Smooth muscle cell (in vitro differentiated cells): ENCODE data around the gene PTPRF. TPM values are rescaled to one million over a fixed set of nuclear protein-coding genes. Genes with fewer than 3 reads are reported as not detected.

Experiments
- DNase-seq: peaks from one replicate; lab custom pipeline; 2025; ENCODE audit not compliant: unreplicated experiment; lab: John Stamatoyannopoulos, UW
- H2AFZ ChIP-seq: fragments of 200-600 bp; sonication (generic); 2 replicates; pipeline ENCODE4 v1.6.0; 2016; ENCODE audit warnings: antibody characterized with exemption, low read depth, mild to moderate bottlenecking
- H3F3A ChIP-seq: fragments of 200-600 bp; sonication (generic); 2 replicates; pipeline ENCODE4 v1.6.0; 2017; ENCODE audit warnings: antibody characterized with exemption, low read depth
- H3K27ac ChIP-seq: fragments of 200-600 bp; sonication (generic); 2 replicates; pipeline ENCODE4 v1.5.1; 2016; ENCODE audit warnings: low read depth, mild to moderate bottlenecking
- H3K27me3 ChIP-seq: fragments of 200-600 bp; sonication (generic); 2 replicates; pipeline ENCODE4 v1.6.1; 2016; ENCODE audit warnings: low read depth, mild to moderate bottlenecking
- H3K36me3 ChIP-seq: fragments of 200-600 bp; sonication (generic); 2 replicates; pipeline ENCODE4 v1.5.1; 2016; ENCODE audit warnings: low read depth
- H3K4me1 ChIP-seq: fragments of 200-600 bp; sonication (generic); 2 replicates; pipeline ENCODE4 v1.5.1; 2016; ENCODE audit warnings: low read depth
- H3K4me2 ChIP-seq: fragments of 200-600 bp; sonication (generic); 2 replicates; pipeline ENCODE4 v1.6.0; 2016; ENCODE audit warnings: mild to moderate bottlenecking
- H3K4me3 ChIP-seq: fragments of 200-600 bp; sonication (generic); 2 replicates; pipeline ENCODE4 v1.5.1; 2016; ENCODE audit warnings: mild to moderate bottlenecking
- H3K79me2 ChIP-seq: fragments of 200-600 bp; sonication (generic); 2 replicates; pipeline ENCODE4 v1.6.0; 2016; ENCODE audit warnings: low read depth, mild to moderate bottlenecking
- H3K9ac ChIP-seq: fragments of 200-600 bp; sonication (generic); 2 replicates; pipeline ENCODE4 v1.6.0; 2016; ENCODE audit warnings: low read depth
- H3K9me3 ChIP-seq: fragments of 200-600 bp; sonication (generic); replicated peaks from 2 replicates; pipeline ENCODE4 v1.5.1; 2016; ENCODE audit warnings: low read depth
- H4K20me1 ChIP-seq: fragments of 200-600 bp; sonication (generic); 2 replicates; pipeline ENCODE4 v1.6.0; 2016; ENCODE audit warnings: low read depth
- CTCF ChIP-seq: fragments of 200-600 bp; sonication (generic); IDR thresholded peaks from 2 replicates; pipeline ENCODE4 v1.5.1; 2017; ENCODE audit warnings: borderline replicate concordance, mild to moderate bottlenecking, antibody characterized with exemption; ENCODE audit not compliant: insufficient read depth, poor library complexity, severe bottlenecking
- WGBS: methylation state at CpG from one replicate; pipeline ENCODE4 v1.1.7; 2016; ENCODE audit warnings: low lambda C conversion rate; 5-methylcytosine and 5-hydroxymethylcytosine counted together
- polyA plus RNA-seq: library from polyadenylated mRNA; unstranded; fragments of >200 nt; fragmentation: Nextera tagmentation; extraction: Ambion mirVana; gene quantifications from 2 replicates; pipeline ENCODE4 v1.2.1, GENCODE V29; 2016
- total RNA-seq: library from RNA; depleted of rRNA; stranded (reverse); fragments of >200 nt; gene quantifications from 2 replicates; pipeline ENCODE4 v1.2.3, GENCODE V29; 2014

PTPRF gene
- total and polyA plus RNA-seq, 2 experiments from 2014 or later = 39.9 to 71.0 TPM

GRCh38 chr1:43552813-43553212 is 22.1 kb downstream of the PTPRF start:
- Histone ChIP-seq H3K4me3 (no peak overlapping the region), H3K79me2 (no peaks in the 10 kb centered on the region), H4K20me1 (no peaks in the 10 kb centered on the region), H2AFZ (no peak overlapping the region), H3K36me3 (peaks cover 3% of the 10 kb centered on the region), H3K4me2 (no peak overlapping the region), H3K27ac (no peak overlapping the region), H3K9me3 (no peaks in the 10 kb centered on the region), H3K9ac (no peak overlapping the region), H3K4me1 (peaks cover 8% of the 10 kb centered on the region), H3F3A (peaks cover 2% of the 10 kb centered on the region), H3K27me3 (no peaks in the 10 kb centered on the region)
- TF ChIP-seq CTCF = no peak
- WGBS = 59% methylated on average over 6 of the region's 6 CpGs
- no peak for DNase-seq

- Histone ChIP-seq H2AFZ (no peak overlapping the region), H3K79me2 (no peaks in the 10 kb centered on the region), H3K4me3 (no peak overlapping the region), H3K27me3 (no peaks in the 10 kb centered on the region), H3F3A (peaks cover 7% of the 10 kb centered on the region), H3K36me3 (peaks cover 3% of the 10 kb centered on the region), H3K9me3 (no peaks in the 10 kb centered on the region), H3K4me1 (peaks cover 12% of the 10 kb centered on the region), H3K4me2 (no peak overlapping the region), H3K9ac (no peak overlapping the region), H4K20me1 (peaks cover 8% of the 10 kb centered on the region), H3K27ac (no peak overlapping the region)
- WGBS = 85% methylated on average over 6 of the region's 6 CpGs
- TF ChIP-seq CTCF = peak; percentile 31
- DNase-seq = no peak
Measured at GRCh38 chr1:43554444-43554992, 23.8 kb downstream of the PTPRF start.

- no peaks in the 10 kb centered on the region for H3K27me3 ChIP-seq
- no peaks in the 10 kb centered on the region for H3K9me3 ChIP-seq
- WGBS = 94% methylated on average over 6 of the region's 6 CpGs
- no peak overlapping the region for H3K4me3 ChIP-seq
- peaks cover 12% of the 10 kb centered on the region for H3K4me1 ChIP-seq
- peaks cover 3% of the 10 kb centered on the region for H3K36me3 ChIP-seq
- no peaks in the 10 kb centered on the region for H3K79me2 ChIP-seq
- no peak overlapping the region for H2AFZ ChIP-seq
- H4K20me1 ChIP-seq = peaks cover 28% of the 10 kb centered on the region
- DNase-seq = no peak
- no peak for TF ChIP-seq CTCF
- H3K4me2 ChIP-seq = no peak overlapping the region
- H3K27ac ChIP-seq = no peak overlapping the region
- peaks cover 7% of the 10 kb centered on the region for H3F3A ChIP-seq
- H3K9ac ChIP-seq = no peak overlapping the region
Measured at GRCh38 chr1:43556782-43557181, 26.1 kb downstream of the PTPRF start.

- peaks cover 3% of the 10 kb centered on the region for H3K36me3 ChIP-seq
- no peak overlapping the region for H2AFZ ChIP-seq
- peaks cover 12% of the 10 kb centered on the region for H3K4me1 ChIP-seq
- H3K79me2 ChIP-seq = no peaks in the 10 kb centered on the region
- H3K9ac ChIP-seq = no peak overlapping the region
- DNase-seq = no peak
- H3K27me3 ChIP-seq = no peaks in the 10 kb centered on the region
- H3K4me3 ChIP-seq = peak overlapping the region; percentile 27
- 27% methylated on average over 6 of the region's 9 CpGs for WGBS
- H3K4me2 ChIP-seq = peak overlapping the region; percentile 81
- H3F3A ChIP-seq = peaks cover 7% of the 10 kb centered on the region
- no peaks in the 10 kb centered on the region for H3K9me3 ChIP-seq
- no peak for TF ChIP-seq CTCF
- peaks cover 28% of the 10 kb centered on the region for H4K20me1 ChIP-seq
- H3K27ac ChIP-seq = peak overlapping the region; percentile 66
Measured at GRCh38 chr1:43557744-43558245, 27.1 kb downstream of the PTPRF start.
